Ishikawa (cell line): Measurements from ENCODE around the gene ADCY2.

Experiments
- CREB1 ChIP-seq: IDR thresholded peaks from 2 replicates; pipeline ENCODE4 v1.6.1; 2012; ENCODE audit warnings: low read depth
- EP300 ChIP-seq: IDR thresholded peaks from 2 replicates; pipeline ENCODE4 v1.6.1; 2012; ENCODE audit warnings: borderline replicate concordance
- FOXM1 ChIP-seq: IDR thresholded peaks from 2 replicates; pipeline ENCODE4 v1.6.1; 2012; ENCODE audit warnings: low read depth, borderline replicate concordance
- TAF1 ChIP-seq: IDR thresholded peaks from 2 replicates; pipeline ENCODE4 v1.6.1; 2012; ENCODE audit warnings: low read depth, mild to moderate bottlenecking
- TCF12 ChIP-seq: IDR thresholded peaks from 2 replicates; pipeline ENCODE4 v1.6.1; 2012; ENCODE audit warnings: low read depth
- TEAD4 ChIP-seq: IDR thresholded peaks from 2 replicates; pipeline ENCODE4 v1.6.1; 2012
- YY1 ChIP-seq: IDR thresholded peaks from 2 replicates; pipeline ENCODE4 v1.6.1; 2012; ENCODE audit warnings: low read depth
- TF ChIP-seq, protein P1 (sequence below): IDR thresholded peaks from 2 replicates; pipeline ENCODE4 v1.6.1; 2012; ENCODE audit warnings: low read depth, mild to moderate bottlenecking

GRCh38 chr5:7684826-7685225 lies 288.9 kb downstream of the ADCY2 start:
- TF ChIP-seq TCF12 (no peak), EP300 (no peak), YY1 (no peak), TEAD4 (no peak), FOXM1 (no peak), TAF1 (no peak), CREB1 (no peak)
- TF ChIP-seq, protein P1, sequence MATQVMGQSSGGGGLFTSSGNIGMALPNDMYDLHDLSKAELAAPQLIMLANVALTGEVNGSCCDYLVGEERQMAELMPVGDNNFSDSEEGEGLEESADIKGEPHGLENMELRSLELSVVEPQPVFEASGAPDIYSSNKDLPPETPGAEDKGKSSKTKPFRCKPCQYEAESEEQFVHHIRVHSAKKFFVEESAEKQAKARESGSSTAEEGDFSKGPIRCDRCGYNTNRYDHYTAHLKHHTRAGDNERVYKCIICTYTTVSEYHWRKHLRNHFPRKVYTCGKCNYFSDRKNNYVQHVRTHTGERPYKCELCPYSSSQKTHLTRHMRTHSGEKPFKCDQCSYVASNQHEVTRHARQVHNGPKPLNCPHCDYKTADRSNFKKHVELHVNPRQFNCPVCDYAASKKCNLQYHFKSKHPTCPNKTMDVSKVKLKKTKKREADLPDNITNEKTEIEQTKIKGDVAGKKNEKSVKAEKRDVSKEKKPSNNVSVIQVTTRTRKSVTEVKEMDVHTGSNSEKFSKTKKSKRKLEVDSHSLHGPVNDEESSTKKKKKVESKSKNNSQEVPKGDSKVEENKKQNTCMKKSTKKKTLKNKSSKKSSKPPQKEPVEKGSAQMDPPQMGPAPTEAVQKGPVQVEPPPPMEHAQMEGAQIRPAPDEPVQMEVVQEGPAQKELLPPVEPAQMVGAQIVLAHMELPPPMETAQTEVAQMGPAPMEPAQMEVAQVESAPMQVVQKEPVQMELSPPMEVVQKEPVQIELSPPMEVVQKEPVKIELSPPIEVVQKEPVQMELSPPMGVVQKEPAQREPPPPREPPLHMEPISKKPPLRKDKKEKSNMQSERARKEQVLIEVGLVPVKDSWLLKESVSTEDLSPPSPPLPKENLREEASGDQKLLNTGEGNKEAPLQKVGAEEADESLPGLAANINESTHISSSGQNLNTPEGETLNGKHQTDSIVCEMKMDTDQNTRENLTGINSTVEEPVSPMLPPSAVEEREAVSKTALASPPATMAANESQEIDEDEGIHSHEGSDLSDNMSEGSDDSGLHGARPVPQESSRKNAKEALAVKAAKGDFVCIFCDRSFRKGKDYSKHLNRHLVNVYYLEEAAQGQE: no peak
